NCI-H345 treated with DMSO at 0.1 percent for 48 hours (cell line): ENCODE data around the gene CRCP.
A peak's percentile ranks its signal among the peaks of the same experiment; 100 is the strongest.
"Not testable (repeated sequence)": the region's sequence is repeated elsewhere in the genome, so short reads cannot be mapped to it uniquely, and the experiment has no call there.

Experiments used
- DNase-seq: peaks from one replicate; lab custom pipeline; 2025; ENCODE audit not compliant: unreplicated experiment; lab: John Stamatoyannopoulos, UW

Gene CRCP

GRCh38 chr7:66152371-66153191 lies 37.9 kb downstream of the CRCP start:
- no peak for DNase-seq

DNA sequence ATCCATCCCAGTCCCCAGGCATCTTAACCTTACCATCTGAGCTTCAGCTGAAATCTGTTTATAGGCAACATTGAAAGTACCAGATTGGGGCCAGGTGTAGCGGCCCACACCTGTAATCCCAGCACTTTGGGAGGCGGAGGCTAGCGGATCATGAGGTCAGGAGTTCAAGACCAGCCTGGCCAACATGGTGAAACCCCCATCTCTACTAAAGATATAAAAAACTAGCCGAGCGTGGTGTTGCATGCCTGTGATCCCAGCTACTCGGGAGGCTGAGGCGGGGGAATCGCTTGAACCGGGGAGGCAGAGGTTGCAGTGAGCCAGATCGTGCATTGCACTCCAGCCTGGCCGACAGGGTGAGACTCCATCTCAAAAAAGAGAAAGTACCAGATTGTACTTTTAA lies 39.0 kb downstream of the CRCP start:
- no peak for DNase-seq

DNA sequence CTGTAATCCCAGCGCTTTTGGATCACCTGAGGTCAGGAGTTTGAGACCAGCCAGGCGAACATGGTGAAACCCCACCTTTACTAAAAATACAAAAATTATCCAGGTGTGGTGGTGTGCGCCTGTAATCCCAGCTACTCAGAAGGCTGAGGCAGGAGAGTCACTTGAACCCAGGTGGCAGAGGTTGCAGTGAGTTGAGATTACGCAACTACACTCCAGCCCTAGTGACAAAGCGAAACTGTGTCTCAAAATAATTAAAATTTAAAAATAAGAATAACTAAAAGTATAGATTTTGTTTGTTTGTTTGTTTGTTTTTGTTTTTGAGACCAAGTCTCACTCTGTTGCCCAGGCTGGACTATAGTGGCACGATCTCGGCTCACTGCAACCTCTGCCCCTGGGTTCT lies 41.4 kb downstream of the CRCP start:
- not testable (repeated sequence) for DNase-seq

DNA sequence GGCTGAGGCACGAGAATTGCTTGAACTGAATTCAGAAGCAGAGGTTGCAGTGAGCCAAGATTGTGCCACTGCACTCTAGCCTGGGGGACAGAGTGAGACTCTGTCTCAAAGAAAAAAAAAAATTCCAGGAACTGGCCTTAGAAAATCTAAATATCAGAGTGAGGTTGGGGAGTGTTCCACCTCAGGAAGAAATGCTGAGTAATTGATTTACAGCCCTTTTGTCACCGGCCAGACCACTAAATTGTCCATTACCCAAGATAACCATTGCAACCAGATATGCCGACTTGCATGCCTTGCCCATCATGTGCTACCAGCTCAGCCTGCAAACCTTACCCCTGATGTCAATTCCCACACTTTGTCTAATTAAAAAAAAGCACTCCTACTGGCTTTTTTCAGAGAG lies 42.4 kb downstream of the CRCP start:
- no peak for DNase-seq

DNA sequence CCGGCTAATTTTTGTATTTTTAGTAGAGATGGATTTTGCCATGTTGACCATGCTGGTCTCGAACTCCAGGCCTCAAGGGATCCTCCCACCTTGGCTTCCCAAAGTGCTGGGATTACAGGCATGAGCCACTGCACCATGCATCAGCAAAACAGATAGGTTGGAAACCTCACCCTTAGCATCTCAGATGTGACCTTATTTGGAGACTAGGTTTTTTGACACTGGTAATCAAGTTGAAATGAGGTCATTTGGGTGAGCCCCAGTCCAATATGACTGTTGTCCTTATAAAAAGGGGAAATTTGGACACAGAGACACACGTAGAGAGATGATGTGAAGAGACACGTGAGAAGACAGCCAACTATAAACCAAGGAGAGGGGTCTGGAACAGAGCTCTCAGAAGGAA lies 48.0 kb downstream of the CRCP start:
- no peak for DNase-seq

DNA sequence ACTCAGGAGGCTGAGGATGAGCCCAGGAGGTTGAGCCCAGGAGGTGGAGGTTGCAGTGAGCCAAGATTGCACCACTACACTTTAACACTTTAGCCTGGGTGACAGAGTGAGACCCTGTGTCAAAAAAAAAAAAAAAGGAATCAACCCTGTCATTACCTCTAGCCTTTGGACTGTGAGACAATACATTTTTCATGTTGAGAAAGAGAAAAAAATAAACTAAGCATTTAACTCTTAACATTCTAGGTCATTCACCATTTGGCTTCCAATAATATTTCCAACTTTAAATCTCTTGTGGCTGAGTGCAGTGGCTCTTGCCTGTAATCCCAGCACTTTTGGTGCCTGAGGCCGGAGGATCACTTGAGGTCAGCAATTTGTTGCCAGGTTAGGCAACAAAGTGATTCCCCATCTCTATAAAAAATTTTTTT lies 48.6 kb downstream of the CRCP start:
- no peak for DNase-seq

- no peak for DNase-seq
Observed at GRCh38 chr7:66164356-66164755, 49.7 kb downstream of the CRCP start.

- DNase-seq, result peak; percentile 53
Observed at GRCh38 chr7:66167773-66168387, 53.2 kb downstream of the CRCP start.

DNA sequence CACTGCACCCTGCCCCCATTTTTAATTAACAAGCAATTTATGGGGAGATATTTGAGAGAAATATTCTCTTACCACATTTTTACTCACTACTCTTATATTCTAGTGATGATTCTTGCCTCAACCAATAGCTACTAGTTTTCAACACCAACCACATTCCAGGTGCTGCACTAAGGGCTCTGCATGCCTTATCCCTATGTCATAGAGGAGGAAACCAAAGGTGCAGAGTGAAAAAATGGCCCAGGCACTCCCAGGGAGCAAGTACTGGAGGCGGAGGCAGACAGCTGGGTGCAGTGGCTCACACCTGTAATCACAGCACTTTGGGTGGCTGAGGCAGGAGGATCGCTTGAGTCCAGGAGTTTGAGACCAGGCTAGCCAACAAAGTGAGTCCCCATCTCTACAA lies 55.0 kb downstream of the CRCP start:
- no peak for DNase-seq

- no peak for DNase-seq
Observed at GRCh38 chr7:66170309-66171231, 55.9 kb downstream of the CRCP start.

DNA sequence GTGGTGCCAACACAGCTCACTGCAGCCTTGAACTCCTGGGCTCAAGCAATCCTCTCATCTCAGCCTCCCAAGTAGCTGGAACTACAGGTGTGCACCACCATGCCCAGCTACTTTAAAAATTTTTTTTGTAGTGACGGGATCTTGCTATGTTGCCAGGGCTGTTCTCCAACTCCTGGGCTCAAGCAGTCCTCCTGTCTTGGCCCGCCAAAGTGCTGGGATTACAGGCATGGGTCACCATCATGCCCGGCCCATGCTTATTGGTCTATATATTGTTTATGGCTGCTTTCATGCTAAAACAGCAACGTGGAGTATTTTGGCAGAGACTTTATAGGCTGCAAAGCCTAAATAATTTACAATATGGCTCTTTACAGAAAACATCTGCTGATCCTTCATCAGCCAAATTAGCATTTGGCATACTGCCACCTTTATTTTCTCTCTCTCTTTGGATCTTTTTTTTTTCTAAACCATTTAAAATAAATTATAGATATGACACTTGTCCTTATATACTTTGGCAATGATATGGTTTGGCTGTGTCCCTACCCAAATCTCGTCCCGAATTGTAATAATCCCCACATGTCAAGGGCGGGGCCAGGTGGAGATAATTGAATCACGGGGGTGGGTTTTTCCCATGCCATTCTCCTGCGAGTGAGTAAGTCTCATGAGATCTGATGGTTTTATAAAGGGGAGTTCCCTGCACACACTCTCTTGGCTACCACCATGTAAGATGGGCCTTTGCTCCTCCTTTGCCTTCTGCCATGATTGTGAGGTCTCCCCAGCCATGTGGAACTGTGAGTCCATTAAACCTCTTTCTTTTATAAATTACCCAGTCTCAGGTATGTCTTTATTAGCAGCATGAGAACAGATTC lies 58.1 kb downstream of the CRCP start:
- DNase-seq, result not testable (repeated sequence)

GRCh38 chr7:66173856-66174255 lies 59.2 kb downstream of the CRCP start:
- DNase-seq, result no peak

GRCh38 chr7:66175006-66175405 lies 60.4 kb downstream of the CRCP start:
- DNase-seq, result not testable (repeated sequence)

DNA sequence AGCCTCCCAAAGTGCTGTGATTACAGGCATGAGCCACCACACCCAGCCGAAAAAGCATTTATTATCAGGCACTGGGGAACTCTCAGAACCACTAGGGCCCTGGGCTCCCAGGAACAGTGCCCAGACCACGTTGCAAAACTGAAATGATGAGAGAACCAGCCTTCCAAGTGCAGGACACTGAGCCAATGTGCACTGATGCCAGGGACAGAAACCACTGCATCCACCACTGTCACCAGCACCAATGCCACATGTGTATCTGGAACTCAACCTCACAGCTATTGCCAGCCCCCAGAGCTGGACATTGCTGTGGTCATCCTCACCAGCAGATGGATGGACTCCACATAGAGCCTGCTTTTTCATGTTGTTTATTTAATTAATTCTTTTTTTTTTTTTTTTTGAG lies 62.3 kb downstream of the CRCP start:
- no peak for DNase-seq

GRCh38 chr7:66178258-66178657 lies 63.6 kb downstream of the CRCP start:
- no peak for DNase-seq

- DNase-seq, result no peak
Observed at GRCh38 chr7:66181329-66181728, 66.7 kb downstream of the CRCP start.

DNA sequence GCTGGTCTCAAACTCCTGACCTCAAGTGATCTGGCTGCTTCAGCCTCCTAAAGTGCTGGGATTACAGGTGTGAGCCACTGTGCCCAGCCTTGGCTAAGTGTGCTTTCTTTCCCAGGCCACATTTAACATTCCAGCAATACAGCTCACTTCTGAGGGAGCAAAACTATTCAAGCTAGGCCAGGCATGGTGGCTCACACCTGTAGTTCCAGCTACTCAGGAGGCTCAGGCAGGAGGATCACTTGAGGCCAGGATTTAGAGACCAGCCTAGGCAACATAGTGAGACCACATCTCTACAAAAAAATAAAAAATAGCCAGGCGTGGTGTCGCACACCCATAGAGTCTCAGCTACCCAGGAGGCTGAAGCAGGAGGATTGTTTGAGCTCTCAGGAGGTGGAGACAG lies 67.2 kb downstream of the CRCP start:
- DNase-seq, result no peak

DNA sequence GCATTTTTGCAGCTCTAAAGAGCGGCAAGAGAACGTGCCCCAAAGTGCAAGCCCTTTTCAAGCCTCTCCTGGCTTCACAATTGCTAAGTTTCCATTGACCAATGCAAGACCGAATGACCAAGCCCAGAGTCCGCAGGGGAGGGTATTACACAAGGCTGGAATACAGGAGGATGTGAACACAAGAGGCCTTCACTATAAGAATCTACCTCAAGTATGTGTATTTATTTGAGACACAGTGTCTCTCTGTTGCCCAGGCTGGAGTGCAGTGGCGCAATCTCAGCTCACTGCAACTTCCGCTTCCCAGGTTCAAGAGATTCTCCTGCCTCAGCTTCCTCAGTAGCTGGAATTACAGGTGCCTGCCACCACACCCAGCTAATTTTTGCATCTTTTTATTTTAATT lies 68.3 kb downstream of the CRCP start:
- no peak for DNase-seq

GRCh38 chr7:66183700-66184099 lies 69.1 kb downstream of the CRCP start:
- DNase-seq, result no peak

DNA sequence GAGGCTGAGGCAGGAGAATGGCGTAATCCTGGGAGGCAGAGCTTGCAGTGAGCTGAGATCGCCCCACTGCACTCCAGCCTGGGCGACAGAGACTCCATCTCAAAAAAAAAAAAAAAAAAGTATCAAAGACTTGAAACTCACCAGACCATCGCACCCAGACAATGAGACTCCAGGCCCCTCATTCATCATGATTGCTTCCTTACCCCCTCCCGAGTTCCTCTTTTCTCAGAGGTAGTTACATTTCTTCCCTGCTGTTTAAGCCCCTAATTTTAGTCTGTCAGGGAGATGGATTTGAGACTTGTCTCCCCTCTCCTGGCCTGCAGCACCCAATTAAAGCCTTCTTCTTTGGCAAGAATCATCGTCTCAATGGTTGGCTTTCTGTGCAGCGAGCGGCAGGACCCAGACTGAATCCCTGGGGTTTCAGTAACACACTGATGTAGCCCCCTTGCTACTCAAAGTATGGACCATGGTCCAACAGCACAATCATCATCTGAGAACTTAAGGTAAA lies 71.1 kb downstream of the CRCP start:
- no peak for DNase-seq
